HG02642 (cell line): Measurements from ENCODE around the gene USP32.
A peak's percentile ranks its signal among the peaks of the same experiment; 100 is the strongest.
"Not testable (repeated sequence)": the region's sequence is repeated elsewhere in the genome, so short reads cannot be mapped to it uniquely, and the experiment has no call there.

Source experiments
- ATAC-seq: cut with Tn5 transposase; IDR thresholded peaks from one replicate; pipeline ENCODE4 v1.9.1; 2021; ENCODE audit warnings: mild to moderate bottlenecking; ENCODE audit not compliant: unreplicated experiment, poor library complexity

Gene USP32, protein sequence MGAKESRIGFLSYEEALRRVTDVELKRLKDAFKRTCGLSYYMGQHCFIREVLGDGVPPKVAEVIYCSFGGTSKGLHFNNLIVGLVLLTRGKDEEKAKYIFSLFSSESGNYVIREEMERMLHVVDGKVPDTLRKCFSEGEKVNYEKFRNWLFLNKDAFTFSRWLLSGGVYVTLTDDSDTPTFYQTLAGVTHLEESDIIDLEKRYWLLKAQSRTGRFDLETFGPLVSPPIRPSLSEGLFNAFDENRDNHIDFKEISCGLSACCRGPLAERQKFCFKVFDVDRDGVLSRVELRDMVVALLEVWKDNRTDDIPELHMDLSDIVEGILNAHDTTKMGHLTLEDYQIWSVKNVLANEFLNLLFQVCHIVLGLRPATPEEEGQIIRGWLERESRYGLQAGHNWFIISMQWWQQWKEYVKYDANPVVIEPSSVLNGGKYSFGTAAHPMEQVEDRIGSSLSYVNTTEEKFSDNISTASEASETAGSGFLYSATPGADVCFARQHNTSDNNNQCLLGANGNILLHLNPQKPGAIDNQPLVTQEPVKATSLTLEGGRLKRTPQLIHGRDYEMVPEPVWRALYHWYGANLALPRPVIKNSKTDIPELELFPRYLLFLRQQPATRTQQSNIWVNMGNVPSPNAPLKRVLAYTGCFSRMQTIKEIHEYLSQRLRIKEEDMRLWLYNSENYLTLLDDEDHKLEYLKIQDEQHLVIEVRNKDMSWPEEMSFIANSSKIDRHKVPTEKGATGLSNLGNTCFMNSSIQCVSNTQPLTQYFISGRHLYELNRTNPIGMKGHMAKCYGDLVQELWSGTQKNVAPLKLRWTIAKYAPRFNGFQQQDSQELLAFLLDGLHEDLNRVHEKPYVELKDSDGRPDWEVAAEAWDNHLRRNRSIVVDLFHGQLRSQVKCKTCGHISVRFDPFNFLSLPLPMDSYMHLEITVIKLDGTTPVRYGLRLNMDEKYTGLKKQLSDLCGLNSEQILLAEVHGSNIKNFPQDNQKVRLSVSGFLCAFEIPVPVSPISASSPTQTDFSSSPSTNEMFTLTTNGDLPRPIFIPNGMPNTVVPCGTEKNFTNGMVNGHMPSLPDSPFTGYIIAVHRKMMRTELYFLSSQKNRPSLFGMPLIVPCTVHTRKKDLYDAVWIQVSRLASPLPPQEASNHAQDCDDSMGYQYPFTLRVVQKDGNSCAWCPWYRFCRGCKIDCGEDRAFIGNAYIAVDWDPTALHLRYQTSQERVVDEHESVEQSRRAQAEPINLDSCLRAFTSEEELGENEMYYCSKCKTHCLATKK (N-terminal part only)

DNA sequence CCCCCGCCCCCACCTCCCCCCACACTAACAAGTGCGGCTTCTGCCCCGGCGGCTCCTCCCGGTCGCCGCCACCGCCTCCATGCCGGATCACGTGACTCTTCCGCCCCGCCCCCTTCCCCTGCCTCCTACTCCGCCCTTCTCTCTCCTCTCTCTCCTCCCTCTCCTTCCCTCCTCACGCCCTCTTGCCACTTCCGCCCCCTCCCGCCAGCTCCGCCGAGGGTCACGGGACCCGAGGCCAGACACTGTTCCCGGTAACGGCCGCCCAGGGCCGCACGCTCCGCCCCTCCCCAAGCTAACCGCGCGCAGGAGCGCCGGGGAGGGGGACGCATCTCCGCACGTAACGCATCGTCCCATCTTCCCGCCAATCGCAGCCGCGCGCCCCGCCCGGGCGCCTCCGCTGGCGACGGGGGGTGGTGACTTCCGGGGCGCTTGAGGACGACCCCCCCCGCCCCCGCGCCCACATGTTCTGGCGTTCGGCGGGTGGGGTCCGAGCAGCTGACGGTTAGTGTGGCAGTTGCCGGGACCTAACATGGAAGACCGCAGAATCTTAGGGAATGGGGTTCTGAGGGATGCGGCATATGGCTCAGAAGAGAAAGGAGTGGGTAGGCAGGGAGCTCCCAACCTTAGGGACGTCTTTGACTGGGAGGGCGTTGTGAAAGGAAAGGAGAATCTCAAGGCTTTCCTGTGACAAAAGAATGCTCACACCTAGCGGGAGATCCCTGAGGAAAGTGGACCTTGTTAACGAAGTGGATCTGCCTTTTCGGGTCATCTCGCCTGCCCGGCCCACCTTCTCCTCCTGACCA lies at the start of gene USP32:
TSS of gene USP32 (minus strand) at position 92 of the 803 bp plus-strand sequence. CDS start 194 bp downstream, outside the sequence.
- peak; percentile 92 for ATAC-seq

DNA sequence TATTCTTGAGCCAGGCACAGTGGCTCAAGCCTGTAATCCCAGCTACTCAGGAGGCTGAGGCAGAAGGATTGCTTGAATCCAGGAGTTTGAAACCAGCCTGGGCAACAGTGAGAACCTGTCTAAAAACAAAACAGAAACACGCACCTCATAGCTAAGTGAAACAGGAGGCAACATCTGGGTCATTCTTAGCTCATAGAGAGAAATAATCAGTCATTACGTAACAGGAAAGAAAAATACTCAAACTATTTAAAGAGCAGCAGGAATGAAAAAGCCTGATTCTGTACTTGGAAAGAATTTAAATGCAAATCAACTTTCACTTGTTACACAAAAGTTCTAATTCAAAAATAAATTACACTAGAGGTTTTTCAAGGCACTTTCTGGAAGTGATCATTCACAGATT lies 47.6 kb upstream of the USP32 start:
- no peak for ATAC-seq

DNA sequence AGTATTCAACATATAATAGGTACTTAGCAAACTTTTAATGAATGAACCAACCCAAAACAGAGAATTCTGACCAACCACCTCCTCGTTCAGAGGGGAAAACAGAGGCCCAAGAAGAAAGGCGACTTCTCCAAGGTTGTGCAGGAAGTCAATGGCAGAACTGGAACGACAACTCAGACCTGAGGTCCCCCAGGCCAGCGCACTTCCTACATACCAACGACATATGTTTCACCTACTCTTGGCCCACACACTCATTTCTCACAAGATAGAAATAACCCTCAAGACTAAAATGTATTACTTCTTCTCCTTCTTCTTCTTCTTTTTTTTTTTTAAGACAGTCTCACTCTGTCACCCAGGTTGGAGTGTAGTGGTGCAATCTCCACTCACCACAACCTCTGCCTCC lies 44.7 kb upstream of the USP32 start:
- ATAC-seq = no peak

- ATAC-seq = no peak
Measured at GRCh38 chr17:60435244-60436167, 43.6 kb upstream of the USP32 start.

- ATAC-seq = not testable (repeated sequence)
Measured at GRCh38 chr17:60433021-60433997, 41.4 kb upstream of the USP32 start.

DNA sequence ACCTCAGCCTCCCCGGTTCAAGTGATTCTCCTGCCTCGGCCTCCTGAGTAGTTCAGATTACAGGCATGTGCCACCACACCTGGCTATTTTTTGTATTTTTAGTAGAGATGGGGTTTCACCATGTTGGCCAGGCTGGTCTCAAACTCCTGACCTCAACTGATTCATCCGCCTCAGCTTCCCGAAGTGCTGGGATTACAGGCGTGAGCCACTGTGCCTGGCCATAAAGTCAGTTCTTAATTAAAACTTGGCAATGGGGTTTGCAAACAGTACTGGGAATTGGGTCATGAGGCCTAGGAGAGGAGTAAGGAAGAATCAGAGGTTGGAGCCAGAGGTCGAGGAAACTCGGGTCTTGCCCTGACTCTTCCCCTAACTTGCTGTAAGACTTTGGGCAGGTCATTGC lies 38.6 kb upstream of the USP32 start:
- ATAC-seq = not testable (repeated sequence)

DNA sequence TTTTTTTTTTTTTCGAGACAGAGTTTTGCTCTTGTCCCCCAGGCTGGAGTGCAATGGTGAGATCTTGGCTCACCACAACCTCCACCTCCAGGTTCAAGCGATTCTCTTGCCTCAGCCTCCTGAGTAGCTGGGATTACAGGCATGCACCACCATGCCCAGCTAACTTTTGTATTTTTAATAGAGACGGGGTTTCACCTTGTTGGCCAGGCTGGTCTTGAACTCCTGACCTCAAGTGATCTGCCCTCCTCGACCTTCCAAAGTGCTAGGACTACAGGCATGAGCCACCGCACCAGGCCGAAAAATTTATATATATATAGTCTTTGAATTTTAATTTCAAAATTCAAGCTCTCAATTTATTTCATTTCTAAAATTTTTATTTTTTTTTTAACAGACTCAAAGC lies 36.6 kb upstream of the USP32 start:
- ATAC-seq = not testable (repeated sequence)

DNA sequence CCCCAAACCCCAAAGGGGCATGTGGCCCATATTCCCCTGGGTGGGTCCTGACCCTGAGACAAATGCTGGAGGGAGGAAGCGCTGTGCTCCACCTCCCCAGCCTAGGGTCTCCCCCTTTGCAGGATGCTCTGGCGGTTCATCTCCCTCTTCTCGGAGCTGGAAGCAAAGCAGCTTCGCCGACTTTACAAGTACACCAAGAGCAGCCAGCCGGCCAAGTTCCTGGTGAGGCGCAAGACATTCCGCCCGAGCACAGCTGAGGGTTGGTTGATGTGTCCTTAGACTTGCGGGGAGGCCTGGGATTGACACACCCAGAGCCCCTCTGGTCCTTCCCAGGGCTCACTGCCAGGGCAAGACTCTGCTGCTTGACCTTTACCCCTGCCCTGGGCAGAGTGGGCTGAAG lies 34.7 kb upstream of the USP32 start:
- no peak for ATAC-seq

DNA sequence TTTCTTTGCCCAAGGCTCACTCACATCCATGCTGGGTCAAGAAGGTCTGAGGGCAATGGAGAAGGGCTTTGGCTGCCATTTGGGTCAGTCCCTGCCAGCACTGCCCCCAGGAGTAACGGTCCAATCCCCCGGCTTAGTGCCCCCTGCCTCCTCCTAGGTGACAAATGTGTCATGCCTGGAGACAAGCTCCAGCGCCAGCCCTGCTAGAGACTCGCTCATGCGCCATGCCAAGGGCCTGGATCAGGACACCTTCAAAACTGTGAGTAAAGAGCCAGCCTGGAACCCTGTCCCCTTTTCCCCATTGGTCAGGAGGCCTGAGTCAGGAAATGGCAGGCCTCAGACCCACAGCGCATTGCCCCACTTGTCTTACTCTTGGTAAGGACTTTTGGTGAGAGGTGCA lies 33.7 kb upstream of the USP32 start:
- no peak for ATAC-seq

GRCh38 chr17:60423865-60424264 lies 31.9 kb upstream of the USP32 start:
- ATAC-seq = no peak

DNA sequence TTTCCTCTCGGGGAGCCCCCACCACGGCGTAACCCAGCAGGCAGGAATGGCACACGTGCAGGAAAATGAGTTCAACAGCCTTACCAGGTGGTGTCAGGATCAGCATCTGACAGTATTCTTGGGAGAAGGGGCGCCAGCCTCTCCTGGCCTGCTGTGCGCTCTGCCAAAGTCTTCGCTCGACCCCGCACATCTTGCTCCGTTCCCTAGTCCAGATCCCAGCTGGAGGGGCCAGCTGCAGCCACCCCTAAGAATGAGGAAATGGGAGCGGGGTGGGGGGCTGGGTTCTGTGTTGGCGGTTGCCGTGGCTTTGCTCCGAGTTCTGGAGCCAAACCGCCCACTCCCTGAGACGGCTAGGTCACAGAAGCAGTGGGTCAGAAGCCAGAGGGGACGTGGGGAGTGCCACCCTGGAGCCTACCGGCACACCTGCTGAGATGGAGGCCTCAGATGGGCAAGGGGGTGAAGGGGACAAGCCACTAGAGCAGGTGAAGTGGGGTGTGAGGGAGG lies 30.3 kb upstream of the USP32 start, which contains the start of gene CHCT1:
TSS of gene CHCT1 (plus strand) at position 328 of the 504 bp plus-strand sequence. CDS start at position 432, 104 bp downstream.
- no peak for ATAC-seq

GRCh38 chr17:60421273-60422161 lies 29.6 kb upstream of the USP32 start:
- peak; percentile 92 for ATAC-seq

- not testable (repeated sequence) for ATAC-seq
Measured at GRCh38 chr17:60419875-60420274, 27.9 kb upstream of the USP32 start.

DNA sequence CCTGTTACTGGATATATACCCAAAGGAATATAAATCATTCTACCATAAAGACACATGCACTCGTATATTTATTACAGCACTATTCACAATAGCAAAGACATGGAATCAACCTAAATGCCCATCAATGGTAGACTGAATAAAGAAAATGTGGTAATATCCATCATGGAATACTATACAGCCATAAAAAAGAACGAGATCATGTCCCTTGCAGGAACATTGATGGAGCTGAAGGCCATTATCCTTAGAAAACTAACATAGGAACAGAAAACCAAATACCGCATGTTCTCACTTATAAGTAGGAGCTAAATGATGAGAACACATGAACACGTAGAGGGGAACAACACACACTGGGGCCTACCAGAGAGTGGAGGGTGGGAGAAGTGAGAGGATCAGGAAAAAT lies 27.1 kb upstream of the USP32 start:
- ATAC-seq = not testable (repeated sequence)

GRCh38 chr17:60416368-60416925 lies 24.5 kb upstream of the USP32 start:
- no peak for ATAC-seq

DNA sequence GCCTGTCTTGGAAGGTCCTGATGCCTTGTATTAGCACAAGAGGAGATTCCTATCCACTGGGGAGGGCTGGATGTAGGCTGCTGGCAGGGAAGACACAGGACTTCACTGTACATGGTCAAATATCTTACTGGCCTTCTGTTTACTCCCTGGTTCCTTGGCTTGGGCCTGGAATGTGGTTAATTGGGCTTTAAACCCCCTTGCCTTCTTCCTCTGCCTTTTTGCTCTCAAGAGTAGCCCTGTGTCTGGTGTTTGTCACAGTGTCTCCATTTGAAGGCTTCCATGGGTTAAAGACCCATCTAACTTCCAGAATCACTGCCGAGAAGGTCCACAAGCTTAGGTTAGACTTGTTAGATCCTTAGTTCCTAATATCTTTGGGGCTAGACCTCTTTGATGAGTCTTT lies 23.2 kb upstream of the USP32 start:
- ATAC-seq = no peak
